Measurements from ENCODE around the gene CDK2AP2.

DNA sequence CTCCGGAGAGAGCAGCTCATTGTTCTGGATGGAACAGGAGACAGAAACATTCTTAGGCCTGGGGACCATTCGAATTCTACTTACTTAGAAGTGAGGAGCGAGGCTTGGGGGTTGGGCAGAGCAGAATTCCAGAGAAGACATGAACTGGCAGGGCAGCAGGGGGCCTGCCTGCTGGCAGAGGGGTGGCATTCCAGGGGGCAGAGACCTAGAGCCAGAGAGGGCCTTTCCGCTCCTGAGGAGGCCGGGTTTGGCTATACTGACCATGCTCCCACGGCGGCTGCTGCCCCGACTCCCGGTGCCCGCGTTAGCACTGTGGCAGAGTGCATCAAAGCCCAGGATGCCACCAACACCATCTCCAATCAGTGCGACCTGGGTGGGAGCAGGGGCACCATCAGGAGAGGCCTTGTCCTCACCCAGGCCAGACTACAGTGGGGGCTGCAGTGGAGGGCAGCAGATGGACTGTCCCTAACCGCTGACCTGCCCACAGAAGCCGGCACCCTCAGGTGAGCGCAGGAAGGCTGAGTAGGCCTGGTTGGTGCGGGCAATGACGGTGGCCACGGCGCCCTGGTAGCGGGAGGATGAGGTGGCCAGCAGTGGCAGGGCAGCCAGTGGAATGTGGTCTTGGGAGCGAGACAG, 10.2 kb downstream of the CDK2AP2 start:
- TF ChIP-seq EZH2 (IDR thresholded peaks at IDR 0.05; ENCODE audit: low read depth, unreplicated experiment), result no peak
- TF ChIP-seq POLR2AphosphoS5 (IDR thresholded peaks at IDR 0.05; ENCODE audit: low read depth), result no peak
- no peak for TF ChIP-seq EZH2phosphoT487 (IDR thresholded peaks at IDR 0.05; ENCODE audit: unreplicated experiment)
- TF ChIP-seq, protein P1, sequence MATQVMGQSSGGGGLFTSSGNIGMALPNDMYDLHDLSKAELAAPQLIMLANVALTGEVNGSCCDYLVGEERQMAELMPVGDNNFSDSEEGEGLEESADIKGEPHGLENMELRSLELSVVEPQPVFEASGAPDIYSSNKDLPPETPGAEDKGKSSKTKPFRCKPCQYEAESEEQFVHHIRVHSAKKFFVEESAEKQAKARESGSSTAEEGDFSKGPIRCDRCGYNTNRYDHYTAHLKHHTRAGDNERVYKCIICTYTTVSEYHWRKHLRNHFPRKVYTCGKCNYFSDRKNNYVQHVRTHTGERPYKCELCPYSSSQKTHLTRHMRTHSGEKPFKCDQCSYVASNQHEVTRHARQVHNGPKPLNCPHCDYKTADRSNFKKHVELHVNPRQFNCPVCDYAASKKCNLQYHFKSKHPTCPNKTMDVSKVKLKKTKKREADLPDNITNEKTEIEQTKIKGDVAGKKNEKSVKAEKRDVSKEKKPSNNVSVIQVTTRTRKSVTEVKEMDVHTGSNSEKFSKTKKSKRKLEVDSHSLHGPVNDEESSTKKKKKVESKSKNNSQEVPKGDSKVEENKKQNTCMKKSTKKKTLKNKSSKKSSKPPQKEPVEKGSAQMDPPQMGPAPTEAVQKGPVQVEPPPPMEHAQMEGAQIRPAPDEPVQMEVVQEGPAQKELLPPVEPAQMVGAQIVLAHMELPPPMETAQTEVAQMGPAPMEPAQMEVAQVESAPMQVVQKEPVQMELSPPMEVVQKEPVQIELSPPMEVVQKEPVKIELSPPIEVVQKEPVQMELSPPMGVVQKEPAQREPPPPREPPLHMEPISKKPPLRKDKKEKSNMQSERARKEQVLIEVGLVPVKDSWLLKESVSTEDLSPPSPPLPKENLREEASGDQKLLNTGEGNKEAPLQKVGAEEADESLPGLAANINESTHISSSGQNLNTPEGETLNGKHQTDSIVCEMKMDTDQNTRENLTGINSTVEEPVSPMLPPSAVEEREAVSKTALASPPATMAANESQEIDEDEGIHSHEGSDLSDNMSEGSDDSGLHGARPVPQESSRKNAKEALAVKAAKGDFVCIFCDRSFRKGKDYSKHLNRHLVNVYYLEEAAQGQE (IDR thresholded peaks at IDR 0.05; ENCODE audit: unreplicated experiment), result no peak
- TF ChIP-seq STAT1 (IDR thresholded peaks at IDR 0.05; ENCODE audit: unreplicated experiment), result no peak
- TF ChIP-seq, protein P2, sequence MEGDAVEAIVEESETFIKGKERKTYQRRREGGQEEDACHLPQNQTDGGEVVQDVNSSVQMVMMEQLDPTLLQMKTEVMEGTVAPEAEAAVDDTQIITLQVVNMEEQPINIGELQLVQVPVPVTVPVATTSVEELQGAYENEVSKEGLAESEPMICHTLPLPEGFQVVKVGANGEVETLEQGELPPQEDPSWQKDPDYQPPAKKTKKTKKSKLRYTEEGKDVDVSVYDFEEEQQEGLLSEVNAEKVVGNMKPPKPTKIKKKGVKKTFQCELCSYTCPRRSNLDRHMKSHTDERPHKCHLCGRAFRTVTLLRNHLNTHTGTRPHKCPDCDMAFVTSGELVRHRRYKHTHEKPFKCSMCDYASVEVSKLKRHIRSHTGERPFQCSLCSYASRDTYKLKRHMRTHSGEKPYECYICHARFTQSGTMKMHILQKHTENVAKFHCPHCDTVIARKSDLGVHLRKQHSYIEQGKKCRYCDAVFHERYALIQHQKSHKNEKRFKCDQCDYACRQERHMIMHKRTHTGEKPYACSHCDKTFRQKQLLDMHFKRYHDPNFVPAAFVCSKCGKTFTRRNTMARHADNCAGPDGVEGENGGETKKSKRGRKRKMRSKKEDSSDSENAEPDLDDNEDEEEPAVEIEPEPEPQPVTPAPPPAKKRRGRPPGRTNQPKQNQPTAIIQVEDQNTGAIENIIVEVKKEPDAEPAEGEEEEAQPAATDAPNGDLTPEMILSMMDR (conservative IDR thresholded peaks at IDR 0.05; ENCODE audit: low read depth in 2 of 2), result no peak
- no peak for TF ChIP-seq NANOG (IDR thresholded peaks at IDR 0.05; ENCODE audit: borderline replicate concordance)
- no peak for TF ChIP-seq ETS1 (IDR thresholded peaks at IDR 0.05)
- no peak for TF ChIP-seq CREB1 (CRISPR knock-in tag; IDR thresholded peaks at IDR 0.05; ENCODE audit: low read depth)
- no peak for TF ChIP-seq JUNB (IDR thresholded peaks at IDR 0.05; ENCODE audit: unreplicated experiment)

Data from GM23338 (cell line).